ENCODE data around the gene RAB9A.

DNA sequence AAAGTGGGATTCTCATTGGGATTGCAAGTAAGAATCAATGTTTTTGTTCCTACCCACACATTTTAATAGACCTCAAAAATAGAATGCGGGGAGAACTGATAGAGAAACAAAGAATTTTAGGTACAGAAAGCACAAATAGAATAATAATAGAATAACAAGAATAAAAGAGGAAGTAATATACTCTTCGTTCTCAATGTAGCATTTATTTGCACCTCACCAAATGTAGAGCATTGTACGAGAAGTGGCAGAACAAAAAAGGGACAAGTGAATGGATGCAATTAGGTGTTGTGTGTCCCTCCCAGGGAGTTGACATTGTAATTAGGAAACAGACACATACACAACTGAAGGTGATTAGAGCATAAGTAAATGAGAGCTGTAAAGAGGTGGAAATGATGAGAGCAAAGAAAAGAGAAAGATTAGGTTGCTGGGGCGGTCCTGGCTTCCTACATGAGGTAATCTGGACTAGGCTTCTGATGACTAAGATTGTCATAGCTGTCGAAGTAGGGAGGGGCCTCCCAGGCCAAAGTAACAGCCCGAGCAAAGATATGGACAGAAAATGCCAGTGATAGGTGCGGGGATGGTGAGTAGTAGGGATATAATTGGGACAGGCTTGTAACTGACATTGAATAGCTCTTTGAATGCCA is 10.4 kb downstream of the RAB9A start:
- TF ChIP-seq, protein P1, sequence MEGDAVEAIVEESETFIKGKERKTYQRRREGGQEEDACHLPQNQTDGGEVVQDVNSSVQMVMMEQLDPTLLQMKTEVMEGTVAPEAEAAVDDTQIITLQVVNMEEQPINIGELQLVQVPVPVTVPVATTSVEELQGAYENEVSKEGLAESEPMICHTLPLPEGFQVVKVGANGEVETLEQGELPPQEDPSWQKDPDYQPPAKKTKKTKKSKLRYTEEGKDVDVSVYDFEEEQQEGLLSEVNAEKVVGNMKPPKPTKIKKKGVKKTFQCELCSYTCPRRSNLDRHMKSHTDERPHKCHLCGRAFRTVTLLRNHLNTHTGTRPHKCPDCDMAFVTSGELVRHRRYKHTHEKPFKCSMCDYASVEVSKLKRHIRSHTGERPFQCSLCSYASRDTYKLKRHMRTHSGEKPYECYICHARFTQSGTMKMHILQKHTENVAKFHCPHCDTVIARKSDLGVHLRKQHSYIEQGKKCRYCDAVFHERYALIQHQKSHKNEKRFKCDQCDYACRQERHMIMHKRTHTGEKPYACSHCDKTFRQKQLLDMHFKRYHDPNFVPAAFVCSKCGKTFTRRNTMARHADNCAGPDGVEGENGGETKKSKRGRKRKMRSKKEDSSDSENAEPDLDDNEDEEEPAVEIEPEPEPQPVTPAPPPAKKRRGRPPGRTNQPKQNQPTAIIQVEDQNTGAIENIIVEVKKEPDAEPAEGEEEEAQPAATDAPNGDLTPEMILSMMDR (IDR thresholded peaks at IDR 0.05): no peak
- TF ChIP-seq POLR2A (IDR thresholded peaks at IDR 0.05): no peak

Measured in lower leg skin (tissue), 3 donors.